K562 (cell line): ENCODE results near the gene CDCP2. TPM values are rescaled to one million over a fixed set of nuclear protein-coding genes. Genes with fewer than 3 reads are reported as not detected.

Experiments
- COPS2 ChIP-seq: fragments of 450-650 bp; conservative IDR thresholded peaks from 2 replicates; pipeline ENCODE4 v1.6.1; 2016; ENCODE audit warnings: mild to moderate bottlenecking, moderate library complexity
- CTCF ChIP-seq, 3 experiments: IDR thresholded peaks in 2 of 3; conservative IDR thresholded peaks in 1 of 3; 2 replicates each; pipeline ENCODE4 v1.5.1; 2011 to 2012; ENCODE audit warnings: low read length in 3 of 3, mild to moderate bottlenecking in 3 of 3, control low read depth in 2 of 3, improper control_type of control experiment in 1 of 3, inconsistent platforms in 1 of 3, low read depth in 1 of 3, mixed read lengths in 1 of 3, moderate library complexity in 1 of 3; ENCODE audit not compliant: insufficient read depth in 2 of 3
- FOXA3 ChIP-seq, 2 experiments: fragments of 450-650 bp in 1 of 2; sonication (generic) in 1 of 2; formaldehyde crosslinking; IDR thresholded peaks in 1 of 2; conservative IDR thresholded peaks in 1 of 2; 2 replicates each; pipeline versions ENCODE4 v1.4.0 to v1.8.0; 2020 to 2022; ENCODE audit warnings: mild to moderate bottlenecking in 2 of 2, missing genetic modification reagents in 1 of 2
- POLR3A ChIP-seq: IDR thresholded peaks from 2 replicates; pipeline ENCODE4 v1.6.1; 2011; ENCODE audit warnings: borderline replicate concordance, mild to moderate bottlenecking, moderate library complexity; ENCODE audit not compliant: insufficient read length, insufficient read depth; ENCODE audit errors: extremely low read depth
- RB1 ChIP-seq: fragments of 450-650 bp; IDR thresholded peaks from 2 replicates; pipeline ENCODE4 v1.6.1; 2017; ENCODE audit warnings: low read depth, mild to moderate bottlenecking
- STAG1 ChIP-seq: sonication (generic); formaldehyde crosslinking; IDR thresholded peaks from 2 replicates; pipeline ENCODE4 v1.5.0; 2020; ENCODE audit warnings: missing genetic modification reagents, borderline replicate concordance
- SUPT5H ChIP-seq: fragments of 450-650 bp; IDR thresholded peaks from 2 replicates; pipeline ENCODE4 v1.6.1; 2016
- YBX1 ChIP-seq: fragments of 450-650 bp; IDR thresholded peaks from 2 replicates; pipeline ENCODE4 v1.7.1; 2016; ENCODE audit warnings: mild to moderate bottlenecking
- polyA plus RNA-seq, 8 experiments: library from polyadenylated mRNA; depleted of rRNA in 4 of 8; stranded (reverse) in 5 of 8; unstranded in 3 of 8; fragments of >200 nt; fragmentation: Nextera tagmentation in 2 of 8; fragmentation: Illumina TruSeq in 1 of 8; extraction: Ambion mirVana in 2 of 8; extraction: Trizol in 1 of 8; gene quantifications; 2 replicates each; pipeline versions ENCODE4 v1.2.1 to v1.2.3, GENCODE V29; 2011 to 2014; ENCODE audit warnings: inconsistent platforms in 1 of 8, missing spikeins in 1 of 8
- total RNA-seq, 7 experiments: library from RNA; depleted of rRNA in 6 of 7; stranded (reverse); fragments of >200 nt in 6 of 7; fragmentation: Illumina TruSeq in 2 of 7; extraction: Trizol in 2 of 7; gene quantifications; 2 replicates each; pipeline versions ENCODE4 v1.2.1 to v1.2.3, GENCODE V29; 2011 to 2021; ENCODE audit warnings: low replicate concordance in 1 of 7

CDCP2 gene
- total and polyA plus RNA-seq, 9 of the 15 experiments (the other 6 are each of a cell fraction or from before 2014, with no cell fraction given) = not detected

DNA sequence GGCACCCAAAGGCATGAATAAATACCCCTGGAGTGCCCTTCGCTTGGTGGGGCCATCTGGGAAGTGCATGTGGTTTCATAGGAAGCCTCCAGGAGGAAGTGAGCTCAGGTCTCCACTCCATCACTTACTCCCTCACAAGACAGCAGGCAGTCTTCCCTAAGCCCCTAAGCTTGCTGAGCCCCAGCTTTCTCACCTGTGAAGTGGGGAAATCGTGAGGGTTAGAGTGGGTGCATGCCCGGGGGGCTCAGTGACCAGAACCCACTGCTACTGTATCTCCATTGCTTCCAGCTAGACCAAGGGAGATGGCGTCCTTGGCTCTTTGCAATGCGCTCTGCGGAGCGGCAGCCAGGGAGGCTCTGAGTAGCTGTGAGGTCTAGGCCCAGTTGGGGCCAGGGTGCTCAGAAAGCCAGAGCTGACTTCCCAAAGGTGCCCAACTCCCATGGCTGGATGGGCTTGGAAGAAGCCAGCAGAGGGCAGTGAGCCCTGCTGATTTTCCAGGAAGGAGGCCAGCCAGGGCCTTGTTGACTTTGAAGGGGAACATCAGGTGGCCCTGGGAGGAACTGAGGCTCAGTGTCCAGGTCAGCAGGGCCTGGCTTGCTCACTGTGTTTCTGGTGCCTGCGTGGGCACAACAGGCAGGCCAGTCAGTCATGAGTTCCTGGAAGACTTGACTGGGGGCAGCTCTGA lies 27.3 kb downstream of the CDCP2 start (continued):
- TF ChIP-seq POLR3A = no peak
- TF ChIP-seq FOXA3 (CRISPR knock-in tag; conservative IDR thresholded peaks at IDR 0.05 in 1 of 2, IDR thresholded peaks at IDR 0.05 in 1 of 2) = 0 out of 4 replicates have a peak, but pooled peaks of 1 of the 2 experiments have one; percentile 7
- no peak for TF ChIP-seq YBX1
- no peak for TF ChIP-seq SUPT5H
- TF ChIP-seq COPS2 = no peak
- TF ChIP-seq CTCF (IDR thresholded peaks at IDR 0.05 in 2 of 3, conservative IDR thresholded peaks at IDR 0.05 in 1 of 3; ENCODE audit: insufficient read depth in 2 of 3, low read depth in 1 of 3, low read length in 3 of 3) = peak; percentile 29 to 42 (median 41); a peak in 4 of 6 replicates
- TF ChIP-seq RB1 = no peak
- peak; percentile 44; the same call in 1 of the 2 replicates for TF ChIP-seq STAG1
